H9 (cell line): ENCODE measurements around the gene TMEM132D. TPM values are rescaled to one million over a fixed set of nuclear protein-coding genes. Genes with fewer than 3 reads are reported as not detected.

Source experiments
- DNase-seq: peaks from one replicate; pipeline ENCODE4 v3.0.0-alpha.2; 2017
- H2AFZ ChIP-seq: one replicate; pipeline ENCODE4 v1.6.1; 2013; ENCODE audit warnings: mild to moderate bottlenecking, low read length, control low read depth, moderate library complexity
- H2AK5ac ChIP-seq: 2 replicates; pipeline ENCODE4 v1.6.1; 2013; ENCODE audit warnings: low read length, control low read depth, mixed read lengths; ENCODE audit not compliant: insufficient read length
- H2BK120ac ChIP-seq: one replicate; pipeline ENCODE4 v1.6.1; 2013; ENCODE audit warnings: low read depth, mild to moderate bottlenecking, low read length, control low read depth, inconsistent platforms; ENCODE audit not compliant: poor library complexity, severe bottlenecking
- H2BK12ac ChIP-seq: 2 replicates; pipeline ENCODE4 v1.6.1; 2013; ENCODE audit warnings: low read length, control low read depth, mixed read lengths, low read depth; ENCODE audit not compliant: insufficient read length
- H2BK15ac ChIP-seq: 2 replicates; pipeline ENCODE4 v1.6.1; 2013; ENCODE audit warnings: low read depth, low read length, control low read depth
- H2BK20ac ChIP-seq: one replicate; pipeline ENCODE4 v1.6.1; 2013; ENCODE audit warnings: low read depth, mild to moderate bottlenecking, low read length, control low read depth, inconsistent platforms; ENCODE audit not compliant: poor library complexity, severe bottlenecking
- H2BK5ac ChIP-seq: 2 replicates; pipeline ENCODE4 v1.6.1; 2013; ENCODE audit warnings: low read length, control low read depth, mixed read lengths; ENCODE audit not compliant: insufficient read length
- H3K14ac ChIP-seq: 2 replicates; pipeline ENCODE4 v1.6.1; 2013; ENCODE audit warnings: low read length, control low read depth; ENCODE audit not compliant: insufficient read depth
- H3K18ac ChIP-seq: 2 replicates; pipeline ENCODE4 v1.6.1; 2013; ENCODE audit warnings: low read depth, mild to moderate bottlenecking, mixed read lengths, low read length, control low read depth; ENCODE audit not compliant: insufficient read length
- H3K23ac ChIP-seq: 2 replicates; pipeline ENCODE4 v1.6.1; 2013; ENCODE audit warnings: low read length, control low read depth, mixed read lengths, low read depth; ENCODE audit not compliant: insufficient read length
- H3K23me2 ChIP-seq: 2 replicates; pipeline ENCODE4 v1.6.1; 2013; ENCODE audit warnings: low read depth, mild to moderate bottlenecking, mixed read lengths, low read length, control low read depth; ENCODE audit not compliant: insufficient read length, poor library complexity, severe bottlenecking
- H3K27ac ChIP-seq: 2 replicates; pipeline ENCODE4 v1.5.1; 2013; ENCODE audit warnings: low read length, control low read depth, mixed read lengths, low read depth; ENCODE audit not compliant: insufficient read length
- H3K27me3 ChIP-seq: 2 replicates; pipeline ENCODE4 v1.6.1; 2013; ENCODE audit warnings: low read length, control low read depth, inconsistent platforms; ENCODE audit not compliant: insufficient read depth
- H3K4ac ChIP-seq: 2 replicates; pipeline ENCODE4 v1.6.1; 2013; ENCODE audit warnings: low read depth, mild to moderate bottlenecking, control low read depth, inconsistent platforms, low read length, moderate library complexity
- H3K4me1 ChIP-seq: 2 replicates; pipeline ENCODE4 v1.6.1; 2013; ENCODE audit warnings: low read length, control low read depth, inconsistent platforms; ENCODE audit not compliant: insufficient read depth
- H3K4me2 ChIP-seq: 2 replicates; pipeline ENCODE4 v1.6.1; 2013; ENCODE audit warnings: low read length, control low read depth, mixed read lengths; ENCODE audit not compliant: insufficient read length, insufficient read depth
- H3K56ac ChIP-seq: 2 replicates; pipeline ENCODE4 v1.6.1; 2013; ENCODE audit warnings: low read depth, mild to moderate bottlenecking, mixed read lengths, low read length, control low read depth; ENCODE audit not compliant: insufficient read length
- H3K79me1 ChIP-seq: 2 replicates; pipeline ENCODE4 v1.6.1; 2013; ENCODE audit warnings: low read depth, mild to moderate bottlenecking, moderate library complexity, low read length, control low read depth, inconsistent platforms; ENCODE audit not compliant: insufficient read depth, poor library complexity, severe bottlenecking
- H3K79me2 ChIP-seq: 2 replicates; pipeline ENCODE4 v1.6.1; 2013; ENCODE audit warnings: low read length, control low read depth, inconsistent platforms; ENCODE audit not compliant: insufficient read depth
- H3K9ac ChIP-seq: 2 replicates; pipeline ENCODE4 v1.6.1; 2013; ENCODE audit warnings: low read length, control low read depth, mixed read lengths; ENCODE audit not compliant: insufficient read length; ENCODE audit errors: extremely low read depth
- H3K9me3 ChIP-seq: one replicate; pipeline ENCODE4 v1.6.1; 2013; ENCODE audit warnings: low read depth, low read length, inconsistent platforms; ENCODE audit not compliant: control insufficient read depth
- H3T11ph ChIP-seq: one replicate; pipeline ENCODE4 v1.6.1; 2013; ENCODE audit warnings: mild to moderate bottlenecking, low read length, control low read depth, inconsistent platforms
- H4K20me1 ChIP-seq: one replicate; pipeline ENCODE4 v1.6.1; 2013; ENCODE audit not compliant: control insufficient read depth, insufficient read length, insufficient read depth
- H4K5ac ChIP-seq: 2 replicates; pipeline ENCODE4 v1.6.1; 2013; ENCODE audit warnings: low read depth, mild to moderate bottlenecking, mixed read lengths, low read length, control low read depth; ENCODE audit not compliant: insufficient read length
- H4K8ac ChIP-seq: replicated peaks from 2 replicates; pipeline ENCODE4 v1.6.1; 2013; ENCODE audit warnings: low read length, control low read depth, mixed read lengths, low read depth; ENCODE audit not compliant: insufficient read length
- H4K91ac ChIP-seq: 2 replicates; pipeline ENCODE4 v1.6.1; 2013; ENCODE audit warnings: low read depth, mild to moderate bottlenecking, moderate library complexity, mixed read lengths, low read length, control low read depth; ENCODE audit not compliant: insufficient read length
- H3K27ac Mint-ChIP-seq, 3 experiments: 2 replicates in 2 of 3; 3 replicates in 1 of 3; pipeline ENCODE4 v1.8.0; 2020 to 2021; ENCODE audit warnings: mixed read lengths in 3 of 3, mild to moderate bottlenecking in 1 of 3, moderate library complexity in 1 of 3
- H3K27me3 Mint-ChIP-seq: 2 replicates; pipeline ENCODE4 v1.8.0; 2021; ENCODE audit warnings: low read depth, mild to moderate bottlenecking, moderate library complexity, mixed read lengths
- H3K36me3 Mint-ChIP-seq, 3 experiments: 2 replicates in 2 of 3; 3 replicates in 1 of 3; pipeline ENCODE4 v1.8.0; 2020 to 2021; ENCODE audit warnings: low read depth in 3 of 3, mixed read lengths in 3 of 3; ENCODE audit not compliant: insufficient read depth in 1 of 3
- H3K4me1 Mint-ChIP-seq, 2 experiments: 2 replicates each; pipeline ENCODE4 v1.8.0; 2020; ENCODE audit warnings: mixed read lengths in 2 of 2
- H3K4me3 Mint-ChIP-seq, 2 experiments: 2 replicates in 1 of 2; 3 replicates in 1 of 2; pipeline ENCODE4 v1.8.0; 2020 to 2021; ENCODE audit warnings: mild to moderate bottlenecking in 2 of 2, mixed read lengths in 2 of 2, moderate library complexity in 1 of 2
- H3K9me3 Mint-ChIP-seq, 2 experiments: 2 replicates in 1 of 2; 3 replicates in 1 of 2; pipeline ENCODE4 v1.8.0; 2020; ENCODE audit warnings: mild to moderate bottlenecking in 2 of 2, mixed read lengths in 2 of 2, moderate library complexity in 1 of 2
- CTCF ChIP-seq: fragments of 200-600 bp; sonication (generic); conservative IDR thresholded peaks from 3 replicates; pipeline ENCODE4 v1.8.0; 2021; ENCODE audit warnings: antibody characterized with exemption, mild to moderate bottlenecking
- WGBS: extraction: QIAGEN DNeasy Blood & Tissue Kit; methylation state at CpG from one replicate; pipeline ENCODE4 v1.1.7; 2013; ENCODE audit warnings: missing lambda C conversion rate, low lambda C conversion rate, mixed read lengths; ENCODE audit not compliant: insufficient read length; ENCODE audit errors: extremely low coverage; 5-methylcytosine and 5-hydroxymethylcytosine counted together
- total RNA-seq: library from RNA; stranded (reverse); gene quantifications from 2 replicates; pipeline ENCODE4 v1.2.1, GENCODE V29; 2021

Gene TMEM132D
- total RNA-seq, 1 experiment from 2014 or later = 6.1 TPM

- peaks cover 4 to 8% of the 10 kb centered on the region in 2 experiments; a peak in 3 of 5 replicates for H3K9me3 Mint-ChIP-seq
- Histone ChIP-seq H3K23ac (no peak overlapping the region), H3K23me2 (no peaks in the 10 kb centered on the region), H3K4me2 (no peak overlapping the region), H3K27me3 (no peaks in the 10 kb centered on the region), H4K91ac (no peak overlapping the region), H2BK120ac (no peak overlapping the region), H3K9me3 (no peaks in the 10 kb centered on the region), H4K8ac (no peak overlapping the region), H3K4ac (no peak overlapping the region), H2BK20ac (no peak overlapping the region), H2AK5ac (no peak overlapping the region), H3K56ac (no peak overlapping the region), H2BK15ac (no peak overlapping the region), H2BK5ac (no peak overlapping the region), H3K14ac (no peak overlapping the region), H4K5ac (no peak overlapping the region), H3K79me1 (no peaks in the 10 kb centered on the region), H4K20me1 (no peaks in the 10 kb centered on the region), H3K9ac (no peak overlapping the region), H3K4me1 (no peaks in the 10 kb centered on the region), H3K27ac (no peak overlapping the region), H3K18ac (no peak overlapping the region), H2AFZ (no peak overlapping the region), H2BK12ac (no peak overlapping the region), H3T11ph (no peak overlapping the region), H3K79me2 (no peaks in the 10 kb centered on the region; the same call in 1 of the 2 replicates)
- no peak overlapping the region for H3K4me3 Mint-ChIP-seq
- TF ChIP-seq CTCF = peak; percentile 41; the same call in 2 of the 3 replicates
- H3K36me3 Mint-ChIP-seq = peaks cover 15 to 21% (median 16%) of the 10 kb centered on the region in 3 experiments; a peak in 6 of 7 replicates
- DNase-seq = no peak
- H3K27ac Mint-ChIP-seq = no peak overlapping the region
- WGBS = no CpG with 5 or more reads among the region's 7 CpGs
- peaks cover 3% of the 10 kb centered on the region; the same call in 1 of the 2 replicates for H3K27me3 Mint-ChIP-seq
- H3K4me1 Mint-ChIP-seq = peaks cover 0 to 1% of the 10 kb centered on the region in 2 experiments; a peak in 2 of 4 replicates
These were observed 286.0 kb downstream of the TMEM132D start for GRCh38 chr12:129617849-129618248.
